ENCODE measurements around the gene HCRTR1. TPM values are rescaled to one million over a fixed set of nuclear protein-coding genes. Genes with fewer than 3 reads are reported as not detected.

HCRTR1 gene
- total RNA-seq (2021) (not detected in 2 replicates), Bru-seq, nascent RNA (percentile 5 among the genes with signal in this experiment), BruChase-seq, experiment 1, labeled RNA remaining after a 2-hour chase (percentile 6 among the genes with signal in this experiment), BruChase-seq, experiment 2, labeled RNA remaining after a 6-hour chase (percentile 9 among the genes with signal in this experiment)
- long read RNA-seq, result 0 reads

DNA sequence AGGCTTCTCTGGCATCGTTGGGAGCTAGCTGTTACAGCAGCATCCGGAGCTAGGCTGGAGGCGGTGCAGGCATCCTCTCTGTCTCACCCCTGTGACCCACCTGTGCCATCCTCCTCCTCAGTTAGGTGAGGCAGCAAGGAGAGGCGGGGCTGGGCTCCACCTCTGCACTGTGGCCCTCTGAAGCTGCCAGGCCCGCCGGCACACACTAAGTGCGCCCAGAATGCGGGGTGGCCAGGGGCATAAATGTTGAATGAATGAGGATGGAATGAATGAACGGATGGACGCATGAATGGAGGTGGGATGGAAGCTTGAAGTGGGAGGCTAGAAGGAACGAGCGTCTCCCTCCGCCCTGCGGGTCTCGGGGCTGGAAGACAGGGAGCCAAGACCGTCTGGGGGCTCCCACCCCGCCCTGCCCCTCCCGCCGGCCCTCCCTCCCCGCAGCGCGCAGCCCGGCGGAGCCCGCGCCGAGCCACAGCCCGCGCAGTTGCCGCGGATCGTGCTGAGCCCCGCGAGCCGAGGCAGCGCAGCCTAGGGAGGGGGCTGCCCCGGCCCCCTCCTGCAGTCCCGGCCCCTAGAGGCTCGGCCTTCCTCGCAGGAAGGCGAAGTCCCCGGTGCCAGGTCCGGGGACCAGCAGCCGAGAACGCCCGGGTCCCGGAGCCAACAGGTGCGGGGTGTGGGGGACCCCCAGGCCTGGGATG, at the start of gene HCRTR1:
Gene HCRTR1, plus strand, starts transcription at position 472 of the 698 bp plus-strand sequence. CDS start 1,504 bp downstream, outside the sequence.
- TF ChIP-seq CTCF (conservative IDR thresholded peaks at IDR 0.05; ENCODE audit: low read depth, low read length) (no peak), EZH2 (IDR thresholded peaks at IDR 0.05; ENCODE audit: borderline replicate concordance, low read depth, low read length, poor library complexity, severe bottlenecking) (no peak)
- no peaks in the 10 kb centered on the region for H3K9me3 ChIP-seq (ENCODE audit: low read depth, low read length, poor library complexity, severe bottlenecking)
- H3K27me3 ChIP-seq (replicated peaks; ENCODE audit: insufficient read depth, low read depth, low read length, poor library complexity), result peaks cover 9% of the 10 kb centered on the region
- peak within 1 kb of the TSS; percentile 63 for H3K4me3 ChIP-seq (ENCODE audit: low read depth, low read length, poor library complexity, severe bottlenecking)
- BruUV-seq (replicated peaks), result no TSS peak
- CTCF ChIA-PET, result interaction anchor here (1.1 to 1.2 kb wide), 2 partner anchors 12 to 47 kb away, joined by 4 to 6 read pairs; no protein-coding TSS in a partner anchor
- no peak within 1 kb of the TSS for H3K27ac ChIP-seq (ENCODE audit: low read depth, low read length, poor library complexity, severe bottlenecking)
- H3K4me1 ChIP-seq (ENCODE audit: insufficient read depth, low read length, poor library complexity, severe bottlenecking), result no peaks in the 10 kb centered on the region
- no peak for DNase-seq (ENCODE audit: low spot score)
- POLR2A ChIA-PET (ENCODE audit: low non-redundant PET), result no interaction called here
- intact Hi-C loops (cut with micrococcal nuclease; ENCODE audit: unreplicated experiment), result no loop called here
- H3K36me3 ChIP-seq (ENCODE audit: insufficient read depth, low read length, poor library complexity, severe bottlenecking), result no peaks in the 10 kb centered on the region

DNA sequence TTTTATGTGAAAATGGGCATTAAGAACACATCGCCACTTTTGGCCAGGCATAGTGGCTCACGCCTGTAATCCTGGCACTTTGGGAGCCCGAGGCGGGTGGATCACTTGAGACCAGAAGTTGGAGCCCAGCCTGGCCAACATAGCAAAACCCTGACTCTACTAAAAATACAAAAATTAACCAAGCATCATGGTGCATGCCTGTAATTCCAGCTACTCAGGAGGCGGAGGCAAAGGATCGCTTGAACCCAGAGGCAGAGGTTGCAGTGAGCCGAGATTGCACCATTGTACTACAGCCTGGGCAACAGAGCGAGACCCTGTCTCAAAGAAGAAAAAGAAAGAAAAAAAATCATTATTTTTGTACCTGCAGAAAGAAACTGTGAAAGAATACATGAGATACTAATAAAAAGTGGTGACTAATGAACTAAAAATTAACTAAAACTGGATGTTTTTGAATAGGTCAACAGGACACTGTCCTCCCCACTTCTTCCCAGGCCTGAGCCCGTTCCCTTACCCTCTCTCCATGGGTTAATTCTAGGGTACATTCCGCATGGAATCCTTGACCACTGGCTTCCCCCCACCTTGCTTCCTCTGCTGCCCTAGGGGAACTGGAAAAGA, 49.4 kb upstream of the HCRTR1 start:
- no peak for TF ChIP-seq CTCF (conservative IDR thresholded peaks at IDR 0.05; ENCODE audit: low read depth, low read length)
- no peak for TF ChIP-seq EZH2 (IDR thresholded peaks at IDR 0.05; ENCODE audit: borderline replicate concordance, low read depth, low read length, poor library complexity, severe bottlenecking)
- POLR2A ChIA-PET (ENCODE audit: low non-redundant PET), result no interaction called here
- DNase-seq (ENCODE audit: low spot score), result no peak
- Histone ChIP-seq H3K4me1 (ENCODE audit: insufficient read depth, low read length, poor library complexity, severe bottlenecking) (no peaks in the 10 kb centered on the region), H3K36me3 (ENCODE audit: insufficient read depth, low read length, poor library complexity, severe bottlenecking) (no peaks in the 10 kb centered on the region), H3K9me3 (ENCODE audit: low read depth, low read length, poor library complexity, severe bottlenecking) (no peaks in the 10 kb centered on the region), H3K27me3 (replicated peaks; ENCODE audit: insufficient read depth, low read depth, low read length, poor library complexity) (no peaks in the 10 kb centered on the region), H3K27ac (ENCODE audit: low read depth, low read length, poor library complexity, severe bottlenecking) (no peak overlapping the region), H3K4me3 (ENCODE audit: low read depth, low read length, poor library complexity, severe bottlenecking) (no peak overlapping the region)
- intact Hi-C loops (cut with micrococcal nuclease; ENCODE audit: unreplicated experiment), result no loop called here
- no TSS peak for BruUV-seq (replicated peaks)
- CTCF ChIA-PET, result no interaction called here

DNA sequence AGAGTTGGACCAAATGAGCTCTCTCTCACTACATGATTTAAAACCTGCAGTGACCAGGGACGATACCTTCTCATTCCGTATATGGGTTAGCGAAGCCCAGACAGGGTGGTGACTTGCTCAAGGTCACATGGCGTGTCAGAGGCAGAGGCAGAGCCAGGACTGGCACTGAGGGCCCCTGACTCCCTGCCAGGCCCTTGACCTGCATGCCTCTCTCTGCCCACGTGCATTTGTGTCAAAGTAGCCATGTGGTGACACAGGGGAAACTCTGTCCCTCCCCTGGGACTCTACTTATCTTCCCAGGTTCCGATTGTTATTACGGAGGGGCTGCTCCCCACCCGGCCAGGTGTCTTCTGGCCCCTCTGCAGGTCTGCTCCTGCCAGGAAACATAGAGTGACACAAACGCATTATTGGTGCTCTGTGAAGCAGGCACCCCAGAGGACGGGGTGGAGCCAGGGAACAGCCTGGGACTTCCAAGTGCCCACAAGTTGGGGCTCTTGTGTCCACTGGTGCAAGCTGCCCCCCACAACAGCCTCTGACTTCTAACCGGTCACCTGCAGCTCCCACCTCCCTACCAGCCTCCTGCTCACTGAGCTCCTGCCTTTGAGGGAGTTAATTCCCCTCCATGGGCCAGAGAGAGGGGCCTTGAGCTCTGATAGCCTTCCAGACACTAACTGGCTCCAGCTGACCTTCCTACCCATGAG, 48.4 kb upstream of the HCRTR1 start:
- no peaks in the 10 kb centered on the region for H3K9me3 ChIP-seq (ENCODE audit: low read depth, low read length, poor library complexity, severe bottlenecking)
- DNase-seq (ENCODE audit: low spot score), result no peak
- TF ChIP-seq CTCF (conservative IDR thresholded peaks at IDR 0.05; ENCODE audit: low read depth, low read length) (no peak), EZH2 (IDR thresholded peaks at IDR 0.05; ENCODE audit: borderline replicate concordance, low read depth, low read length, poor library complexity, severe bottlenecking) (no peak)
- POLR2A ChIA-PET (ENCODE audit: low non-redundant PET), result no interaction called here
- H3K27me3 ChIP-seq (replicated peaks; ENCODE audit: insufficient read depth, low read depth, low read length, poor library complexity), result no peaks in the 10 kb centered on the region
- H3K27ac ChIP-seq (ENCODE audit: low read depth, low read length, poor library complexity, severe bottlenecking), result no peak overlapping the region
- no peaks in the 10 kb centered on the region for H3K36me3 ChIP-seq (ENCODE audit: insufficient read depth, low read length, poor library complexity, severe bottlenecking)
- CTCF ChIA-PET, result interaction anchor here (0.5 kb wide), 1 partner anchor 231 kb away, joined by 4 read pairs; no protein-coding TSS in a partner anchor
- intact Hi-C loops (cut with micrococcal nuclease; ENCODE audit: unreplicated experiment), result no loop called here
- no peaks in the 10 kb centered on the region for H3K4me1 ChIP-seq (ENCODE audit: insufficient read depth, low read length, poor library complexity, severe bottlenecking)
- BruUV-seq (replicated peaks), result no TSS peak
- no peak overlapping the region for H3K4me3 ChIP-seq (ENCODE audit: low read depth, low read length, poor library complexity, severe bottlenecking)

Measured in A673 (cell line).